B cell (primary cell): Measurements from ENCODE around the gene ITGA2B.

Experiments used
- CTCF ChIP-seq: fragments of 200-600 bp; IDR thresholded peaks from one replicate; pipeline ENCODE4 v1.8.0; 2022; ENCODE audit warnings: antibody characterized with exemption, mild to moderate bottlenecking
- EZH2 ChIP-seq: IDR thresholded peaks from 2 replicates; pipeline ENCODE4 v1.6.1; 2012; ENCODE audit warnings: borderline replicate concordance, low read depth, mild to moderate bottlenecking, moderate library complexity, low read length; ENCODE audit not compliant: insufficient read depth, poor library complexity, severe bottlenecking

GRCh38 chr17:44351961-44352827 lies 37.3 kb downstream of the ITGA2B start:
- TF ChIP-seq CTCF (no peak), EZH2 (no peak)
